ENCODE data around the gene DHX29. TPM values are rescaled to one million over a fixed set of nuclear protein-coding genes. Genes with fewer than 3 reads are reported as not detected.

The DHX29 gene
- total RNA-seq, 1 experiment from 2014 or later, result 24.3 TPM

GRCh38 chr5:55231029-55231918 is 76.2 kb downstream of the DHX29 start:
- no peaks in the 10 kb centered on the region for H3K9me2 ChIP-seq (ENCODE audit: insufficient read depth)
- H3K4me3 ChIP-seq (replicated peaks in 1 of 2; ENCODE audit: low read depth in 1 of 2, low read length in 2 of 2), result peak overlapping the region; percentile 64 to 94
- CTCF ChIA-PET, result no interaction called here
- H3K79me2 ChIP-seq (ENCODE audit: insufficient read depth, low read length), result no peaks in the 10 kb centered on the region
- ATAC-seq (no peak), DNase-seq (ENCODE audit: low read depth, low spot score) (no peak)
- no peak overlapping the region for H2AFZ ChIP-seq (ENCODE audit: low read depth, low read length, poor library complexity, severe bottlenecking)
- no TSS peak for BruUV-seq (replicated peaks)
- no peaks in the 10 kb centered on the region for H3K9me3 ChIP-seq (ENCODE audit: control insufficient read depth in 1 of 2, insufficient read depth in 1 of 2, low read depth in 1 of 2, low read length in 2 of 2)
- TF ChIP-seq ZBTB33 (IDR thresholded peaks at IDR 0.05; ENCODE audit: extremely low read depth, insufficient replicate concordance, low read length) (no peak), EGR1 (IDR thresholded peaks at IDR 0.05; ENCODE audit: low read depth) (no peak), CTCF (IDR thresholded peaks at IDR 0.05 in 2 of 3, conservative IDR thresholded peaks at IDR 0.05 in 1 of 3; ENCODE audit: borderline replicate concordance in 1 of 3, insufficient read depth in 1 of 3, low read depth in 2 of 3, low read length in 2 of 3) (no peak), MAX (IDR thresholded peaks at IDR 0.05) (no peak), ELF1 (IDR thresholded peaks at IDR 0.05; ENCODE audit: borderline replicate concordance, low read depth) (no peak), EZH2phosphoT487 (IDR thresholded peaks at IDR 0.05; ENCODE audit: borderline replicate concordance) (no peak), FOSL1 (IDR thresholded peaks at IDR 0.05; ENCODE audit: low read depth) (no peak), YY1 (IDR thresholded peaks at IDR 0.05; ENCODE audit: extremely low read depth, insufficient replicate concordance, low read depth, low read length) (no peak), SIN3A (IDR thresholded peaks at IDR 0.05; ENCODE audit: low read depth) (no peak), CEBPB (IDR thresholded peaks at IDR 0.05; ENCODE audit: low read depth) (no peak), ZFX (IDR thresholded peaks at IDR 0.05) (no peak), REST (IDR thresholded peaks at IDR 0.05; ENCODE audit: low read depth) (no peak), ZNF274 (IDR thresholded peaks at IDR 0.05; ENCODE audit: low read depth, low read length) (no peak), CBX3 (IDR thresholded peaks at IDR 0.05; ENCODE audit: low read depth) (no peak), SRF (IDR thresholded peaks at IDR 0.05; ENCODE audit: low read depth) (no peak), POLR2A (IDR thresholded peaks at IDR 0.05; ENCODE audit: borderline replicate concordance, extremely low read depth, insufficient read depth, insufficient read length) (no peak), JUND (IDR thresholded peaks at IDR 0.05) (no peak), ATF3 (IDR thresholded peaks at IDR 0.05) (no peak), RAD21 (IDR thresholded peaks at IDR 0.05; ENCODE audit: low read depth) (no peak)
- intact Hi-C loops (cut with micrococcal nuclease), result no loop called here
- peak overlapping the region; percentile 99 for H3K4me2 ChIP-seq (ENCODE audit: low read length)
- no peaks in the 10 kb centered on the region for H3K36me3 ChIP-seq (ENCODE audit: control insufficient read depth in 1 of 2, insufficient read depth in 2 of 2, low read length in 2 of 2)
- H3K27ac ChIP-seq (ENCODE audit: low read depth, low read length), result no peak overlapping the region
- POLR2A ChIA-PET, result interaction anchor here (0.8 kb wide), 1 partner anchor 55 kb away, joined by 4 read pairs; no protein-coding TSS in a partner anchor
- RAD21 ChIA-PET (ENCODE audit: low non-redundant PET in 1 of 2, low total read pairs in 2 of 2, uncharacterized antibody in 2 of 2, unreplicated experiment in 2 of 2), result no interaction called here
- peak overlapping the region; percentile 88 for H3K9ac ChIP-seq (ENCODE audit: low read length)
- H3K27me3 ChIP-seq (ENCODE audit: insufficient read depth, low read length), result no peaks in the 10 kb centered on the region
- H4K20me1 ChIP-seq (ENCODE audit: insufficient read depth), result no peaks in the 10 kb centered on the region
- peaks cover 16 to 35% of the 10 kb centered on the region in 2 experiments for H3K4me1 ChIP-seq (ENCODE audit: control insufficient read depth in 1 of 2, insufficient read depth in 2 of 2, low read length in 2 of 2)

Measured in HCT116 (cell line).